Hepatocyte (in vitro differentiated cells): Measurements from ENCODE around the gene ADGRA3. TPM values are rescaled to one million over a fixed set of nuclear protein-coding genes. Genes with fewer than 3 reads are reported as not detected.

Experiments used
- DNase-seq: peaks from one replicate; pipeline ENCODE4 v3.0.0-alpha.2; 2016; ENCODE audit warnings: low spot score
- H2AFZ ChIP-seq: fragments of 200-600 bp; sonication (generic); 2 replicates; pipeline ENCODE4 v1.6.0; 2016; ENCODE audit warnings: antibody characterized with exemption, mild to moderate bottlenecking
- H3K27ac ChIP-seq: fragments of 200-600 bp; sonication (generic); 2 replicates; pipeline ENCODE4 v1.5.1; 2016; ENCODE audit warnings: mild to moderate bottlenecking
- H3K27me3 ChIP-seq: fragments of 200-600 bp; sonication (generic); 2 replicates; pipeline ENCODE4 v1.6.1; 2016
- H3K36me3 ChIP-seq: fragments of 200-600 bp; sonication (generic); replicated peaks from 2 replicates; pipeline ENCODE4 v1.5.1; 2016; ENCODE audit warnings: low read depth; ENCODE audit not compliant: insufficient read depth
- H3K4me1 ChIP-seq: fragments of 200-600 bp; sonication (generic); 2 replicates; pipeline ENCODE4 v1.5.1; 2016; ENCODE audit warnings: mild to moderate bottlenecking, moderate library complexity; ENCODE audit not compliant: insufficient read depth
- H3K4me2 ChIP-seq: fragments of 200-600 bp; sonication (generic); 2 replicates; pipeline ENCODE4 v1.6.0; 2016
- H3K4me3 ChIP-seq: fragments of 200-600 bp; sonication (generic); 2 replicates; pipeline ENCODE4 v1.5.1; 2016; ENCODE audit warnings: mild to moderate bottlenecking
- H3K79me2 ChIP-seq: fragments of 200-600 bp; sonication (generic); 2 replicates; pipeline ENCODE4 v1.6.0; 2017; ENCODE audit warnings: mild to moderate bottlenecking
- H3K9me2 ChIP-seq: fragments of 200-600 bp; sonication (generic); replicated peaks from 2 replicates; pipeline ENCODE4 v1.6.0; 2017; ENCODE audit warnings: mild to moderate bottlenecking; ENCODE audit not compliant: insufficient read depth
- H3K9me3 ChIP-seq: fragments of 200-600 bp; sonication (generic); 2 replicates; pipeline ENCODE4 v1.5.1; 2016; ENCODE audit warnings: low read depth, mild to moderate bottlenecking
- H4K20me1 ChIP-seq: fragments of 200-600 bp; sonication (generic); 2 replicates; pipeline ENCODE4 v1.6.0; 2016; ENCODE audit warnings: mild to moderate bottlenecking; ENCODE audit not compliant: insufficient read depth, poor library complexity, severe bottlenecking
- EZH2 ChIP-seq: fragments of 200-600 bp; sonication (generic); IDR thresholded peaks from 2 replicates; pipeline ENCODE4 v1.6.1; 2016; ENCODE audit warnings: antibody characterized with exemption, mild to moderate bottlenecking, borderline replicate concordance
- EZH2phosphoT487 ChIP-seq: fragments of 200-600 bp; sonication (generic); IDR thresholded peaks from one replicate; pipeline ENCODE4 v1.6.1; 2018; ENCODE audit warnings: antibody characterized with exemption, mild to moderate bottlenecking, low read depth, moderate library complexity; ENCODE audit not compliant: unreplicated experiment, severe bottlenecking
- WGBS: methylation state at CpG from one replicate; pipeline ENCODE4 v1.1.6; 2016; ENCODE audit warnings: low lambda C conversion rate; ENCODE audit errors: missing lambda C conversion rate; 5-methylcytosine and 5-hydroxymethylcytosine counted together
- polyA plus RNA-seq: library from polyadenylated mRNA; unstranded; fragments of >200 nt; fragmentation: Nextera tagmentation; extraction: Ambion mirVana; gene quantifications from 2 replicates; pipeline ENCODE4 v1.2.1, GENCODE V29; 2016
- total RNA-seq: library from RNA; depleted of rRNA; stranded (reverse); fragments of >200 nt; gene quantifications from 2 replicates; pipeline ENCODE4 v1.2.3, GENCODE V29; 2014
- TF ChIP-seq, protein P1 (sequence below): fragments of 200-600 bp; sonication (generic); IDR thresholded peaks from 2 replicates; pipeline ENCODE4 v1.5.1; 2016; ENCODE audit warnings: antibody characterized with exemption, mild to moderate bottlenecking; ENCODE audit not compliant: poor library complexity

Gene ADGRA3
- total and polyA plus RNA-seq, 2 experiments from 2014 or later = 21.2 to 61.6 TPM

DNA sequence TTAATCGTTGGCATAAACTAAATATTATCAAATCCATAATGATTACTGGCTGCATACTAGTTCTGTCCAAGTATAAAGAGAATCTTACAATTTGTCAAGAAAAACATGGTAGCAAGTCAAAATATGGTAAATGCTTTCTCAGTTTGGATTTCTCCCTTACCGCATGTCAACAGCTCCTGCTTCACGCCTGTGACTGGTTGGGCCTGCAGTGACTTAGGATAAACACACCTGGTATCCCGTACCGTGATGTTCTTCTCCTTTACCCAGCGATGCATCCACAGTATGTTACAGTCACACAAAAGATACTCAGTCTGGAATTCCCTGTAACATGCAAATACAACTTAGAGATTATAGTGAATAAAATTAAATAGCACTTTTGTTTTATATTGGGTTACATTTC is 71.1 kb downstream of the ADGRA3 start:
- Histone ChIP-seq H3K27ac (no peak overlapping the region), H3K27me3 (no peaks in the 10 kb centered on the region), H2AFZ (no peak overlapping the region), H3K4me3 (no peak overlapping the region), H3K36me3 (no peaks in the 10 kb centered on the region), H3K4me2 (no peak overlapping the region), H3K9me3 (no peaks in the 10 kb centered on the region), H3K4me1 (no peaks in the 10 kb centered on the region), H3K79me2 (no peaks in the 10 kb centered on the region), H3K9me2 (no peaks in the 10 kb centered on the region), H4K20me1 (no peaks in the 10 kb centered on the region)
- TF ChIP-seq, protein P1, sequence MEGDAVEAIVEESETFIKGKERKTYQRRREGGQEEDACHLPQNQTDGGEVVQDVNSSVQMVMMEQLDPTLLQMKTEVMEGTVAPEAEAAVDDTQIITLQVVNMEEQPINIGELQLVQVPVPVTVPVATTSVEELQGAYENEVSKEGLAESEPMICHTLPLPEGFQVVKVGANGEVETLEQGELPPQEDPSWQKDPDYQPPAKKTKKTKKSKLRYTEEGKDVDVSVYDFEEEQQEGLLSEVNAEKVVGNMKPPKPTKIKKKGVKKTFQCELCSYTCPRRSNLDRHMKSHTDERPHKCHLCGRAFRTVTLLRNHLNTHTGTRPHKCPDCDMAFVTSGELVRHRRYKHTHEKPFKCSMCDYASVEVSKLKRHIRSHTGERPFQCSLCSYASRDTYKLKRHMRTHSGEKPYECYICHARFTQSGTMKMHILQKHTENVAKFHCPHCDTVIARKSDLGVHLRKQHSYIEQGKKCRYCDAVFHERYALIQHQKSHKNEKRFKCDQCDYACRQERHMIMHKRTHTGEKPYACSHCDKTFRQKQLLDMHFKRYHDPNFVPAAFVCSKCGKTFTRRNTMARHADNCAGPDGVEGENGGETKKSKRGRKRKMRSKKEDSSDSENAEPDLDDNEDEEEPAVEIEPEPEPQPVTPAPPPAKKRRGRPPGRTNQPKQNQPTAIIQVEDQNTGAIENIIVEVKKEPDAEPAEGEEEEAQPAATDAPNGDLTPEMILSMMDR = no peak
- TF ChIP-seq EZH2phosphoT487 = no peak
- TF ChIP-seq EZH2 = no peak
- no peak for DNase-seq
- WGBS = 95% methylated on average over 6 of the region's 6 CpGs

DNA sequence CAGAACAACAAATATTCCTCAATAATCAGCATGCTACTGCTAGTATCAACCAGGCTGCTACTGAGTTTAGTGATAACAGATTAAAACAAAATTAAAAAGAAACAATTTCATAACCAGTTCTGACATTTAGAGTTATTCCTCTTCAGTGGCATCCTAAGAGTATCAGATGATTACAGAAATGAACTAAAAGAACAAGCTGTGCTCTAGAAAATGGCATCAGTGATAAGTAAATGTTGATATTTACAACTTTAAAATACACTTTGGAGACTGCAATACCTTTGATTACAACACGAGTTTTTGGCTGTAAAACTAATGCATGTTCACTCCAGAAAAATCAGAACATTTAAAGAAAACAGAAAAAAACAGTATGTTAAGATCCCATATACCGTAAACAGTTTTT is 72.9 kb downstream of the ADGRA3 start:
- no peaks in the 10 kb centered on the region for H3K36me3 ChIP-seq
- H3K79me2 ChIP-seq = no peaks in the 10 kb centered on the region
- no peak overlapping the region for H2AFZ ChIP-seq
- no peaks in the 10 kb centered on the region for H3K27me3 ChIP-seq
- H3K9me3 ChIP-seq = no peaks in the 10 kb centered on the region
- no peaks in the 10 kb centered on the region for H3K9me2 ChIP-seq
- H3K4me3 ChIP-seq = no peak overlapping the region
- H3K4me1 ChIP-seq = no peaks in the 10 kb centered on the region
- H3K4me2 ChIP-seq = no peak overlapping the region
- H3K27ac ChIP-seq = no peak overlapping the region
- WGBS = 86% methylated on average over 2 of the region's 2 CpGs
- TF ChIP-seq, protein P1 = no peak
- TF ChIP-seq EZH2 (no peak), EZH2phosphoT487 (no peak)
- no peak for DNase-seq
- no peaks in the 10 kb centered on the region for H4K20me1 ChIP-seq

DNA sequence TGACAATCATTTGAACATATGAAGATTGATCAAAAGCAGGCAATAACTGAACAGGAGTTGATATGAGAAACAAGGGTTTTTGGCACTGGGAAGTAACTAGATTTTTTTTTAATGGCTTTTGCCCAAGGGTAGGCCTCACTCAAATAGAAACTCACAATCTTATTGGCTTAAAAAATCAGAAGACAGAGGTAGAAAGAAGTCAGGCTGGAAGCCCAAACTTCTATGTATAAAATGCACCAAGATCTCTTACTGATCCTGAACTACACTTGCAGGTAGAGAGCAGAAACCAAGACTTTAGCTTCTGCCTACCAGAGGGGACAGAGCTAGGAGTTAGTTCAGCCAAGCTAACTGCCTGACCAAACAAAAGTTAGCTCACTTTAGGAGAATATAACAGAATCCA is 74.9 kb downstream of the ADGRA3 start:
- TF ChIP-seq EZH2phosphoT487 (no peak), EZH2 (no peak)
- TF ChIP-seq, protein P1 = no peak
- Histone ChIP-seq H3K9me2 (no peaks in the 10 kb centered on the region), H3K79me2 (no peaks in the 10 kb centered on the region), H3K36me3 (no peaks in the 10 kb centered on the region), H2AFZ (no peak overlapping the region), H3K4me2 (no peak overlapping the region), H3K27me3 (no peaks in the 10 kb centered on the region), H3K4me1 (no peaks in the 10 kb centered on the region), H3K27ac (no peak overlapping the region), H3K4me3 (no peak overlapping the region), H3K9me3 (no peaks in the 10 kb centered on the region), H4K20me1 (no peaks in the 10 kb centered on the region)
- no peak for DNase-seq

DNA sequence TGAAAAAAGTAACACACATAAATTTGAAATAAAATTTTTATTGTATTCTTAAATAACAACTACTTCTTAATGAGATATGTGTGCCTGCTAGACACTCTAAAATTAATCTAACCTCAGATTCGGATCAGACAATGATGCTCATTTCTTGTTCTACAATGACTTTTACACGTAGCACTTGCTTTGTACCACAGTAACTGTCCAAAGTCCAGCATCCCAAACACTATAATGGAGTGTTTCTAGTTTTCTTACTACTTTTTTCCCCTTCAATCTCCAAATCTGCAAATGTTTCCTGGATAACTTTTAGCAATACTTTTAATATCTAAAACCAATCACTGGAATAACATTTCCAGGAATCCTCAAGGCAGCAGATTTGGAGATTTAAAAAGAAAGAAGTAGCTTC is 75.9 kb downstream of the ADGRA3 start:
- no peak overlapping the region for H3K4me2 ChIP-seq
- H3K4me3 ChIP-seq = no peak overlapping the region
- no peak for TF ChIP-seq EZH2phosphoT487
- TF ChIP-seq EZH2 = no peak
- TF ChIP-seq, protein P1 = no peak

More for the DNA sequence above, 75.9 kb downstream of the ADGRA3 start:
- Histone ChIP-seq H3K36me3 (no peaks in the 10 kb centered on the region), H3K79me2 (no peaks in the 10 kb centered on the region), H3K9me3 (no peaks in the 10 kb centered on the region), H2AFZ (no peak overlapping the region), H3K4me1 (no peaks in the 10 kb centered on the region), H3K27me3 (no peaks in the 10 kb centered on the region), H3K27ac (no peak overlapping the region), H3K9me2 (no peaks in the 10 kb centered on the region), H4K20me1 (no peaks in the 10 kb centered on the region)
- 93% methylated on average over 2 of the region's 2 CpGs for WGBS
- no peak for DNase-seq
